GM12875 (cell line): ENCODE data around the gene SMAD3.

Experiments
- H3K4me3 ChIP-seq: one replicate; pipeline ENCODE4 v1.5.1; 2011; ENCODE audit warnings: low read depth, low read length, control low read depth
- CTCF ChIP-seq: IDR thresholded peaks from 2 replicates; pipeline ENCODE4 v1.5.1; 2011; ENCODE audit warnings: low read depth, mild to moderate bottlenecking, control low read depth, inconsistent platforms, low read length, moderate library complexity, borderline replicate concordance; ENCODE audit not compliant: insufficient read depth

Gene SMAD3

DNA sequence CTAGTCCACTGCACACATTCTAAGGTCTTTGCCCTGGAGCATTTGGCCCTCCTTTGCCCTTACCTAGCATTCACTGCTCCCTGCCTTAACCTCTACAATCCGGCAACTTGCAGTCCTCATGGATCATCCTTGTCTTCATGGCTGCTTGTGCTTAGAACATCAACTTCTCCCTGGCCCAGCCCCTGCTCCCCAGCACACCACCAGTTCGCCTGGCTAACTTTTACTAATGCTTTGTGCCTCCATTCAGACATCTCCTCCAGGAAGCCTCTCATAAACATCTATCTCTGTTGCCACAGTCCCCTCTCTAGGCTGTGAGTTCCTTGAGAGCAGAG is 131.9 kb downstream of the SMAD3 start:
- H3K4me3 ChIP-seq: no peak overlapping the region
- TF ChIP-seq CTCF: no peak

GRCh38 chr15:67198157-67198754 is 132.9 kb downstream of the SMAD3 start:
- no peak overlapping the region for H3K4me3 ChIP-seq
- no peak for TF ChIP-seq CTCF

DNA sequence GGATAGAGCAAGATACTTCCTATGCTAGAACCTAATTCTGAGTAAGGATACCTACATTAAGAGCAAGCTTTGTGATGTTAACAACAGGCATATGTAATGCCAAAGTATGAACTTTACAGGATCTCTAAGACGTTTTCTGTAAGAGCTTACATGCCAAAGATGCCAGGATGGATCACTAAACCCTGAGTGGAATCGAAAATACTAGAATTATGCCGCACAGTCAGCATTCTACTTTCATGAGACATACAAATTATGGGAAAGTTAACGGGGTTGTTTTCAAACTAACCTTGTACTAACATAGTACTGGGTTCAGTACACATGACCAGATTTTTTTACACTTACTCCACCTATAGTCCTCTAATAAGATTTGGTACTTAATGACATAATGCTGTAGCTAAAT is 134.0 kb downstream of the SMAD3 start:
- TF ChIP-seq CTCF: no peak
- H3K4me3 ChIP-seq: no peak overlapping the region

- H3K4me3 ChIP-seq: no peak overlapping the region
- no peak for TF ChIP-seq CTCF
Measured at GRCh38 chr15:67199881-67200763, 134.7 kb downstream of the SMAD3 start.

- TF ChIP-seq CTCF: no peak
- H3K4me3 ChIP-seq: no peak overlapping the region
Measured at GRCh38 chr15:67201136-67201535, 135.7 kb downstream of the SMAD3 start.

DNA sequence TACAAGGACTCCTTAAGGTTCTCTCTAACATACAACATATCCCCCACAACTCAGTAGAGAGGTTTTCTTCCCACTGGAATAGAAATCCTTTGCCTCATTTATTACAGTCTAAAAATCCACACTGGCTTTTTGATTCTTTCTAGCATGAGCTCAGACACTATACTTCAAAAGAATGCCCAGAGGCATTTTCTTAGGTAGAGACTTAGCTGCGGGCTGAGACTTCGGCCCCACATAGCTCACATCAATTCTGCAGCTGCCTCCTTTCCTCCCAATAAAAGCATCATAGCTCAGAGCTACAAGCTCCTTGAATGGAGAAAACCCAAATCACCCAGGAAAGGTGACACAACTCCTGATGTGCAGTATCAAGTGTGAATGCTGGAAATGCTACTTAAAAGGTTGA is 136.7 kb downstream of the SMAD3 start:
- H3K4me3 ChIP-seq: no peak overlapping the region
- no peak for TF ChIP-seq CTCF

DNA sequence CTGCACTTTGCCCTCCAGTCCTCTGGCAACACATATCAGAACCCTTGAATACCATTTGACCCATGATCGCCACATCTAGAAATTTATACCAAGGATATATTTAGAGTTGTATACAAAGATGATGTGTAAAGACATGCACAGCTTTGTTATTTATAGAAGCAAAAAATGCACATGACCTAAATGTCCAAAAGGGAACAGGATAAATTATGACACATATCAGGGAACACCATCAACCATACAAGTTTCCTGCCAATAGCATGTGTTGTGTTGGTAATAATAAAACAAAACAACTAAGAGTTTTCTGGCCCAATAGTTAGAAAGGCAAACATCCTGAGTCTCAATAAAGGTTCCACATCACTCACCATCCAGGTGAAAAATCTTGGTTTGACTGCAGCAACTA is 137.6 kb downstream of the SMAD3 start:
- H3K4me3 ChIP-seq: no peak overlapping the region
- no peak for TF ChIP-seq CTCF
